ENCODE measurements around the gene IRF2BP1. TPM values are rescaled to one million over a fixed set of nuclear protein-coding genes. Genes with fewer than 3 reads are reported as not detected.
"Not testable (repeated sequence)": the region's sequence is repeated elsewhere in the genome, so short reads cannot be mapped to it uniquely, and the experiment has no call there.

Gene IRF2BP1
- total and polyA plus RNA-seq, 2 donors = 18.2 to 30.2 TPM

- Histone ChIP-seq H3K27ac (ENCODE audit: low read depth) (no peak overlapping the region), H3K4me3 (ENCODE audit: low read depth, low read length) (no peak overlapping the region), H3K4me1 (ENCODE audit: insufficient read depth) (peaks cover 1% of the 10 kb centered on the region), H3K36me3 (ENCODE audit: insufficient read depth) (no peaks in the 10 kb centered on the region)
- 73% methylated on average over 10 of the region's 10 CpGs for WGBS
- no peak for DNase-seq (ENCODE audit: extremely low spot score)
Observed at GRCh38 chr19:45881082-45881908, 4.6 kb downstream of the IRF2BP1 start.

- 79% methylated on average over 2 of the region's 2 CpGs for WGBS
- Histone ChIP-seq H3K4me1 (ENCODE audit: insufficient read depth) (peaks cover 1% of the 10 kb centered on the region), H3K4me3 (ENCODE audit: low read depth, low read length) (no peak overlapping the region), H3K36me3 (ENCODE audit: insufficient read depth) (no peaks in the 10 kb centered on the region), H3K27ac (ENCODE audit: low read depth) (no peak overlapping the region)
- DNase-seq (ENCODE audit: extremely low spot score) = no peak
Observed at GRCh38 chr19:45879971-45880370, 6.0 kb downstream of the IRF2BP1 start.

- 73% methylated on average over 8 of the region's 8 CpGs for WGBS
- H3K36me3 ChIP-seq (ENCODE audit: insufficient read depth) = no peaks in the 10 kb centered on the region
- H3K4me3 ChIP-seq (ENCODE audit: low read depth, low read length) = no peak overlapping the region
- H3K27ac ChIP-seq (ENCODE audit: low read depth) = no peak overlapping the region
- H3K4me1 ChIP-seq (ENCODE audit: insufficient read depth) = peaks cover 1% of the 10 kb centered on the region
- DNase-seq (ENCODE audit: extremely low spot score) = no peak
Observed at GRCh38 chr19:45879055-45879454, 6.9 kb downstream of the IRF2BP1 start.

GRCh38 chr19:45878043-45878794 lies 7.7 kb downstream of the IRF2BP1 start:
- 77% methylated on average over 11 of the region's 11 CpGs for WGBS
- no peak for DNase-seq (ENCODE audit: extremely low spot score)
- no peak overlapping the region for H3K4me3 ChIP-seq (ENCODE audit: low read depth, low read length)
- no peak overlapping the region for H3K27ac ChIP-seq (ENCODE audit: low read depth)
- H3K4me1 ChIP-seq (ENCODE audit: insufficient read depth) = peaks cover 1% of the 10 kb centered on the region
- H3K36me3 ChIP-seq (ENCODE audit: insufficient read depth) = no peaks in the 10 kb centered on the region

GRCh38 chr19:45876411-45877197 lies 9.3 kb downstream of the IRF2BP1 start:
- WGBS = 12% methylated on average over 41 of the region's 41 CpGs
- no peak for DNase-seq (ENCODE audit: extremely low spot score)

GRCh38 chr19:45876161-45876410 lies 9.9 kb downstream of the IRF2BP1 start:
- Histone ChIP-seq H3K4me3 (ENCODE audit: low read depth, low read length) (no peak overlapping the region), H3K36me3 (ENCODE audit: insufficient read depth) (no peaks in the 10 kb centered on the region), H3K4me1 (ENCODE audit: insufficient read depth) (peaks cover 1% of the 10 kb centered on the region), H3K27ac (ENCODE audit: low read depth) (no peak overlapping the region)
- no peak for DNase-seq (ENCODE audit: extremely low spot score)
- WGBS = 58% methylated on average over 4 of the region's 4 CpGs

More at GRCh38 chr19:45876411-45877197, 9.3 kb downstream of the IRF2BP1 start:
- H3K4me3 ChIP-seq (ENCODE audit: low read depth, low read length) = peak overlapping the region; percentile 16
- H3K36me3 ChIP-seq (ENCODE audit: insufficient read depth) = no peaks in the 10 kb centered on the region
- no peak overlapping the region for H3K27ac ChIP-seq (ENCODE audit: low read depth)
- peaks cover 1% of the 10 kb centered on the region for H3K4me1 ChIP-seq (ENCODE audit: insufficient read depth)

GRCh38 chr19:45874620-45874966 lies 11.3 kb downstream of the IRF2BP1 start:
- Histone ChIP-seq H3K4me3 (ENCODE audit: low read depth, low read length) (no peak overlapping the region), H3K27ac (ENCODE audit: low read depth) (no peak overlapping the region), H3K4me1 (ENCODE audit: insufficient read depth) (peaks cover 1% of the 10 kb centered on the region), H3K36me3 (ENCODE audit: insufficient read depth) (no peaks in the 10 kb centered on the region)
- DNase-seq (ENCODE audit: extremely low spot score) = no peak
- WGBS = 84% methylated on average over 7 of the region's 7 CpGs

GRCh38 chr19:45873219-45873772 lies 12.6 kb downstream of the IRF2BP1 start:
- Histone ChIP-seq H3K36me3 (ENCODE audit: insufficient read depth) (no peaks in the 10 kb centered on the region), H3K4me3 (ENCODE audit: low read depth, low read length) (no peak overlapping the region), H3K27ac (ENCODE audit: low read depth) (no peak overlapping the region), H3K4me1 (ENCODE audit: insufficient read depth) (no peaks in the 10 kb centered on the region)
- 87% methylated on average over 7 of the region's 7 CpGs for WGBS
- DNase-seq (ENCODE audit: extremely low spot score) = no peak

- no peak overlapping the region for H3K27ac ChIP-seq (ENCODE audit: low read depth)
- H3K36me3 ChIP-seq (ENCODE audit: insufficient read depth) = no peaks in the 10 kb centered on the region
- WGBS = 94% methylated on average over 34 of the region's 34 CpGs
- no peaks in the 10 kb centered on the region for H3K4me1 ChIP-seq (ENCODE audit: insufficient read depth)
- H3K4me3 ChIP-seq (ENCODE audit: low read depth, low read length) = no peak overlapping the region
- no peak for DNase-seq (ENCODE audit: extremely low spot score)
Observed at GRCh38 chr19:45872095-45872919, 13.6 kb downstream of the IRF2BP1 start.

GRCh38 chr19:45870798-45871197 lies 15.1 kb downstream of the IRF2BP1 start:
- 81% methylated on average over 5 of the region's 5 CpGs for WGBS
- no peak for DNase-seq (ENCODE audit: extremely low spot score)
- no peak overlapping the region for H3K4me3 ChIP-seq (ENCODE audit: low read depth, low read length)
- no peaks in the 10 kb centered on the region for H3K36me3 ChIP-seq (ENCODE audit: insufficient read depth)
- H3K27ac ChIP-seq (ENCODE audit: low read depth) = no peak overlapping the region
- H3K4me1 ChIP-seq (ENCODE audit: insufficient read depth) = no peaks in the 10 kb centered on the region

GRCh38 chr19:45867241-45867640 lies 18.7 kb downstream of the IRF2BP1 start:
- WGBS = 60% methylated on average over 4 of the region's 4 CpGs
- not testable (repeated sequence) for DNase-seq (ENCODE audit: extremely low spot score); H3K4me3 ChIP-seq (ENCODE audit: low read depth, low read length)

GRCh38 chr19:45866400-45867176 lies 19.4 kb downstream of the IRF2BP1 start:
- no peaks in the 10 kb centered on the region for H3K4me1 ChIP-seq (ENCODE audit: insufficient read depth)
- no peak for DNase-seq (ENCODE audit: extremely low spot score)
- 67% methylated on average over 11 of the region's 11 CpGs for WGBS

More at GRCh38 chr19:45867241-45867640, 18.7 kb downstream of the IRF2BP1 start:
- H3K36me3 ChIP-seq (ENCODE audit: insufficient read depth); H3K4me1 ChIP-seq (ENCODE audit: insufficient read depth); H3K27ac ChIP-seq (ENCODE audit: low read depth): not testable (repeated sequence)

More at GRCh38 chr19:45866400-45867176, 19.4 kb downstream of the IRF2BP1 start:
- Histone ChIP-seq H3K36me3 (ENCODE audit: insufficient read depth) (no peaks in the 10 kb centered on the region), H3K4me3 (ENCODE audit: low read depth, low read length) (no peak overlapping the region), H3K27ac (ENCODE audit: low read depth) (no peak overlapping the region)

All from urinary bladder (tissue), 4 donors.